Dermis blood vessel endothelial cell (primary cell): ENCODE results near the gene FBXO42. TPM values are rescaled to one million over a fixed set of nuclear protein-coding genes. Genes with fewer than 3 reads are reported as not detected.

Experiments used
- DNase-seq: peaks from one replicate; pipeline ENCODE4 v3.0.0; 2010
- total RNA-seq: library from RNA; depleted of rRNA; stranded (reverse); fragments of >200 nt; gene quantifications from 2 replicates; pipeline ENCODE4 v1.2.3, GENCODE V29; 2014

The FBXO42 gene
- total RNA-seq, 1 donor from 2014 or later = 15.8 TPM

- DNase-seq = no peak
Measured at GRCh38 chr1:16202281-16203210, 149.7 kb downstream of the FBXO42 start.

- DNase-seq = no peak
Measured at GRCh38 chr1:16199700-16200099, 152.6 kb downstream of the FBXO42 start.

GRCh38 chr1:16199157-16199501 is 153.2 kb downstream of the FBXO42 start:
- DNase-seq = no peak

DNA sequence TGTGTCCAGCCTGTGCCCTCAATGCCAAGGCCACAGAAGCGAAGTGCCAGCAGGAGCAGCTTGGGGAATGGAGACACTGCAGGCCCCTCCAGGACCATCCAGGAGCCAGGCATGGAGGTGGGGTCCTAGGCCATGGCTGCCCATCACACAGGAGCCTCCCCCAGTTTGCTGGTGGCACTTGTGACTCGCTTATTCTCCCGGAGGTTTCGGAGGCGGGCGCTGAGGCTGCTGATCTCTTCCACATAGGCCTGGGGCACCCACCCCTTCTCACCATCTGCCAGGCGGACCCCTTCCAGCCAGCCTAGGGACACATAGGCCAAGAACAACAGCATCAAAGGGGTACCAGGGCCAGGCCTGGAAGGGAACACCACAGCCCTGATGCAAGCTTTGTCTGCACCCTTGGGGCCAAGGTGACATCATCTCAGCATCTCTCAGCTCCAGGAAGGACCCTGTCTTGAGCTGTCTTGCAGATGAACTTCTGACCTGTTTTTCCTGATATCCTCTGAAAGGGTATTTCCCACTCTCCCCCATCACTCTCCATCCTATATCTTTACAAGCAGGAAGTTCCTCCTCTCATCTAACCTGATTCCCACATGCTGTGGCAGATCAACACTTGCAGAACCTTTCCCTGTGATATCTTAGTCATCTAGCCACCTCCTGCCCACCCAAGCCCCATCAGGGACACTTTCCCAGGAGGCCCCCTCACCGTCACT is 153.7 kb downstream of the FBXO42 start:
- no peak for DNase-seq

DNA sequence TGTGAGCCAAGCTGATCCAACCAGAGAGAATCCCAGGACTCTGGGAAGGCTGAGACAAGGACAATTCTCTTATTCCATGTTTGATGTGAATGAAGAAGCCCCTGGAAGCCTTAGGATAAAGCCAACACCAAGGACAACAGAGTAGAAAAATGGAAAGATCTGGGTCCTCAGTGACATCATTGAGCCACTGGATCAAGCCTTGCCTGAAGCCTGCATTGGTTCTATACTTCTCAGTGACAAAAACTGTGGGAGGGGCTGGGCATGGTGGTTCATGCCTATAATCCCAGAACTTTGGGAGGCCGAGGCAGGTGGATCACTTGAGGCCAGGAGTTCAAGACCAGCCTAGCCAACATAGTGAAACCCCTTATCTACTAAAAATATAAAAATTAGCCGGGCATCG is 155.4 kb downstream of the FBXO42 start:
- DNase-seq = no peak

Other genes with a start within 250 kb of the FBXO42 start
- gene EPHA2, start 196.4 kb downstream of the FBXO42 start, total RNA-seq = 121 and 192 TPM in 2 replicates
- 2.7 and 3.3 TPM in 2 replicates for gene ARHGEF19, start 139.8 kb downstream of the FBXO42 start, total RNA-seq
- gene CPLANE2, start 115.3 kb downstream of the FBXO42 start, total RNA-seq = 9.5 and 10.3 TPM in 2 replicates
- 23.5 and 48.7 TPM in 2 replicates for gene SZRD1, start 14.8 kb upstream of the FBXO42 start, total RNA-seq
- gene SPATA21, start 84.9 kb upstream of the FBXO42 start, total RNA-seq = under 0.01 TPM in 1 of 2 replicates, not detected in the other
- 195 and 263 TPM in 2 replicates for gene NECAP2, start 88.2 kb upstream of the FBXO42 start, total RNA-seq
- gene RNU1-1, start 161.8 kb upstream of the FBXO42 start, total RNA-seq = under 0.01 TPM in 2 replicates